Measurements from ENCODE around the gene KRT16.
"Not testable (repeated sequence)": the region's sequence is repeated elsewhere in the genome, so short reads cannot be mapped to it uniquely, and the experiment has no call there.

Gene KRT16

DNA sequence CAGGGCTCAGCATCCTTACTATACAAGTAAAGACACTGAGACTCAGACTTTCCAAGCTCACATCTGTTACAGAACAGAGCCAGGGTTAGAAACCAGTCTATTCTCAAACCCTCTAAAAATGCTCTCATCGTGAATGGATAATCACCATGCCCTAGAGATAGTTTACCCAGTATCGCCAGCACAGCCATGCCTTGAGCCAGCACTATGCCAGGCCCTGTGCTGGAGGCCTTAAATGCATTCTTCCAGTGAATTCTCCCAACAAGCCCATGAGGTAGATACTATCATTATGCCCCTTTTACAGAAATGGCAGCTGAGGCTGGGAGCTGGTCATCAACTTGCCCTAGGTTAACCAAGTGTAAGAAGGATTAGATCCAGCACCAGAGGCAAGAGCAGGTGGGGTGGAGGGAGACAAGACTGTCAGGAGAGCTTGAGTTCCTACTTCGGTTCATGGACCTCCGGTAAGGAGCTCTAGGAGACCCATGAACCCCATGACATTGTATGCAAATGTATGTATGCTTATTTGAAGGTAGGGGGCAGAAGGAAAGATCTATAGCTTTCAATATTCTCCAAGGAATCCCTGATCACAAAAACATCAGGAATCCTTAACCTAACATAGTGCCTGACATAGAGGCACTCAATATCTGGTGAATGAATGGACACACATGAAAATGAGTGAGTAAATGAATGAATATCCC is 31.1 kb downstream of the KRT16 start:
- DNase-seq, result no peak

DNA sequence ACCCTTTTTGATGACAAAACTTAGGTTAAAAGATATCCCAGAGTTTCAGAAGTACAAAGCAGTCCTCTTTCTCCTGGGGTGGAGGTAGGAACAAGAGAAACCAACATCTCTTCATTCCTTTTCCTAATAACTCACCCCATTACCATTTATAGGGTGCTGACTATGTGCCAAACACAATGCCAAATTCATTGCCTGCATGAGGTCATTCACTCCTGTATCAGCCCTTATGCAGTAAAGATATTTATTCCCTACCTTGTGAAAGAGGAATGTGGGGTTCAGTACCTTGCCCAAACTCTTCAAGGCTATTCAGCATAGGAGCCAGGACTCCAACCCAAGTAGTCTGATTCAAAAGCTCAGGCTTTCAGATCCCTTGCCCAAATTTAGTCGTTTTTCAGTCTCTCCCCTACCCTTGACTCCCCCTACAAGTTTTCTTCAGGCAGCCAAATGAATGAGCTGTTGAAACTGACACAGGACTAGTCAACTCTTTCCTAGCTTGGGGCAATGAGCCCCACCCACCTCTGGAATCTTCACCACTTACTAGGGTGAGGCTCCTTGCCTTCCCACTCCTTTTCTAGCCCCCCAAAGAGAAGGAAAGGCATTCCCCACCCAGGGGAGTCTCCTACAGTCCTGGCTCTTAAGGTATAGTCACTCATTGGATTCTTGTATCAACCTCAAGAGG is 31.7 kb downstream of the KRT16 start:
- no peak for DNase-seq

DNA sequence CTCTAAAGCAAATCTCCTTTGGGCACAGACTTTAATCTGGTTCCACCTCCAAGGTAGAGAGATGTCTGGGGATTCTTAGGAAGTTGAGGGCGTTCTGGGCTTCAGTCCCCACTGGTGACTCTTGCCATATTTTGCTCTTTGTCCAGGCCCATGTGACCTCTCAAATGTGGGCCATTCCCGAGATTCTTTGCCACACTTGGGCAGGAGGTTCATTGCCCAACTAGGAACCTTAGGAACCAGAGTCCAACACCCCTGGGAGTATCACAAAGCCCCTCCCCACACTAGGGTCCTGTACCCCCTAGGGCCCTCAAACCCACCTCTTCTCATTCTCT is 32.4 kb downstream of the KRT16 start:
- no peak for DNase-seq

DNA sequence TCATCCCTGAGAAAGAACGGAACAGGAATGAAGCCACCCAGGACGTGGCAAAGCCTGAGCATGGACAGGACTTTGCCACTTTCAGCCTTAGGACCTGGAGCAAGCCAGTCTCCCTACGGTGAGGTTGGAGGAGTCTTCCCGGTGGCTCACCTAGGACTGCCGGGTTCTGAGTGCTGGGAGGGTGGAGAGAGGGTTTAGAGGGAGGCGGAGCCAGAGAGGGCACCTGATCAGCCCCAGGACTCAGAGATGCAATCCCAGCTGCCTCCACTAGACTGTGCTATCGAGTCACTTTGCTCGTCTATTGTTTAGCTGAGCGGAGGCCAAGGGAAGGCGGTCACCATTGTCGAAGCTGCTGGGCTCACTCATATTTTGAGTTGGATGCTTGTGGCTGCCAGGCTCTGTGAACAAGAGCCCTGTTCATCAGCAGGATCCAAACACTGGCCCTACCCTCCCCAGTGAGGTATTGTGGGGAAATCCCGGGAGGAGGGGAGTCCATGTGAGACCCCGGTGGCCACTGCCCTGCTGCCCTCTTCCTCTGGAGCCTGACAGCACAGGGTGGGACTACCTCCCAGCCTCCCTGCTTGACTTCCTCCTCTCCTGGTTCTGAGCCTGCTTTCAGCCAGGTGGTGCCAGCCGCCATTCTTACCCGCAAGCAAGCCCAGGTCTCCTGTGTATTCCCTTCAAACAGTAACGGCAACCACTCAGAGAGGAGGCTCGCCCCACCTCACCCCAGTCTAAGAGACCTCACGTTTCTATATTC is 32.9 kb downstream of the KRT16 start:
- peak; percentile 88 for DNase-seq

DNA sequence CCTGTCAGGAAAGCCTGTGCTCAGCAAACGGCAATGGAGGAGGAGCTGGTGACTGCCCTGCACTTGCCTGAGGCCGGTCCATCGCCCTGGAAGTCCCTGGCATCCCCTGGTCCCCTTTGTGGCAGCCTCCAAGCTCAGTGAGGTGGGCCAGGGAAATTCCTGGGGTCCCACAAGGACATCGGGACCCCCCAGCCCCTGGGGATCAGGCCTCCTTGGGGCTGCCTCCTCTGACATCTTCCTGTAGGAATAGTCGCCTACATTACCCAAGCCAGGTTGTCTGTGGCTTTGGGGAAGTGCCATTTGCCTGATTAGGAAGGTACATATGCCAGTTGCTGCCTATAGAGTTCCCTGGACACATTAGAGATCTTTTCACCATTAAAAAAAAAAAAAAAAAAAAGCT is 33.6 kb downstream of the KRT16 start:
- no peak for DNase-seq

DNA sequence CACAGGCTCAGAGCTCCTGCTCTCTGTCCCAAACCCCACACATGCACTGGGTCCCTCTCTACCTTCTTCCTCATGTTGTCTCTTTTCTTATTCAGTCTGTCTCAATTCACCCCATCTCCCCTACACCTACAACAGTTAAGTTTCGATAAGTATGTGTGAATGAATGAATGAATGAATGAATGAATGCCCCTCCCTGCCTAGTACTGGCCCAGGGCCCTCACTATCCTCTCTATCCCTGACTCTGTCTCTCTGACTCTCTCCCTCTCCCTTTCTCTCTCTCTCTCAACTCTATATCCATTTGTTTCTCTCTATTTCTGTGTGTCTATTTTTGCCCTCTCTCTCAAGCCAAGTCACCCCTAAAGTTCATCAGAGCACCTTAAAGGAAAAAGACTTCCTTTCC is 34.0 kb downstream of the KRT16 start:
- DNase-seq, result no peak

DNA sequence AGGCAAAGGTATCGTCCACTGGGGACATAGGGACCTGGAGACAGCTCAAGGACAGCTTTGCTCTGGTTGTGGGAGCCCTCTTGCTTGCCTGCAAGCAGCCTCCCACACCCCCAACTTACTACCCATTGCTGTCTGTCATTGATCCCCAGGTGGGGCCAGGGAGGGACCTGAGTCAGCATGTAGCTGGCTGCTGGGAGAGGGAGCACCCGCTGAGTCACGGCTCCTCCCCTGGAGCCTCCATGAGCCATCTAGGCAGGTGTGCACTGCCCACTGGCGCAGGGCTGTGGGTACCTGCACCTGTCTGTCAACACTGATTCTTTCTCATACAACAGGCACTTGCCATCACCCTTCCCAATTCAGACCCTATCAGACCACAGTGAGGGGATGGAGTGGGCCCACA is 35.8 kb downstream of the KRT16 start:
- not testable (repeated sequence) for DNase-seq

DNA sequence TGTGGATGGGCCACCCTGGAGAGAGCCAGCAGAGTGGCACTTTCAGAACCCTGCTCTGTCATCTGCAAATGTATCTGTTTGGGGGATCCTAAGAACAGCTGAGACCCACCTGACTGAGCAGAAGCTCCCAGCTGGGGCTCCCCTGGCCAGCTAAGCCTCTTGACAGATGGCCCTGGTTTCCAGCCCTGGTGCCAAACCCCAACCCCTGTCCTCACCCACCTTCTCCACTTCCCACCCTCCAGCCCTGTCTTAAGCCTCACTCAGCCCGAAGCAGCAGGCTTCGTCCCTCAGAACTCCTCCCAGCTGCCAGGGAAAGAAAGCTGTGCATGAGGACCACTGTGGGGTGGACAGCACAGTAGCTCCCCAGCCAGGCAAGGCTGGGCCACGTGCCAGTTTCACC is 37.2 kb downstream of the KRT16 start:
- no peak for DNase-seq

DNA sequence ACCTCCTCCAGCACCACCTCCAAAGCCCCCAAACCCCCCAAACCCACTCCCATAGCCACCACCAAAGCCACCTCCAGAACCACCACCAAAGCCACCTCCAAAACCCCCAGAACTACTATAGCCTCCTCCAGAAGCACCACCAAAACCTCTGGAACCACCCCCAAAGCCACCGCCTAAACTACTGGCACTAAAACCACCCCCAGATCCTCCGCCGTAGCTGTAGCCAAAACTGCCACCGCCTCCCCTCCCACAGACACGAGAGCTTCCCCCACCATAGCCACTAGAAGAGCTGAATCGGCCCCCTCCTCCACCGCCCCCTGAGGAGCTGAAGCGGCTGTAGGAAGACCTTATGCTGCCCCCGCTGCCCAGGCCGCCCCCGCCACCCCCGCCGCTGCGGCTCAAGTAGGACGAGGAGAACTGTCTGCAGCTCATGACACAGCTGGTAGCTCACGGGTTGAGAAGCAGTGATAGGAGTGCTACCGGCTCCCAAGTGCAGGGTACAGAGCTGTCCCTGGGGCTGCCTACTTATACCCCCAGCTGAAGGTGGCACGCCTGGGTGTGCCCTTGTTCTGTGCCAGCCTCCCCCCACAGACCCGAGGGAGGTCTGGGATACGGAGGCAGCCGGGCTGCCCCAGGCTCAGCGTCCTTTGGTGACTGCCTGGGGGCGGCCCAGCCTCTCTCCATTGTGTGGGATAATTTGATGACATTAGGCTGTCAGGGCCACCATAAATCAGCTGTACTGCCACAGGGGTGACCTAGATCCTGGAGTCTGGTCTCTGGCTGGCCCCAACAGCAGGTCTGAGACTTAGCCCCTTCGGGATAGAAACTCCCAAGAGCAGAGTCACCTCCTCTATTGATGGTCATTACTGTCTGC is 40.8 kb downstream of the KRT16 start, which contains the start of gene KRT9:
TSS of gene KRT9 (minus strand) at position 499 of the 874 bp plus-strand sequence. CDS start at position 432, 67 bp downstream.
- no peak for DNase-seq

DNA sequence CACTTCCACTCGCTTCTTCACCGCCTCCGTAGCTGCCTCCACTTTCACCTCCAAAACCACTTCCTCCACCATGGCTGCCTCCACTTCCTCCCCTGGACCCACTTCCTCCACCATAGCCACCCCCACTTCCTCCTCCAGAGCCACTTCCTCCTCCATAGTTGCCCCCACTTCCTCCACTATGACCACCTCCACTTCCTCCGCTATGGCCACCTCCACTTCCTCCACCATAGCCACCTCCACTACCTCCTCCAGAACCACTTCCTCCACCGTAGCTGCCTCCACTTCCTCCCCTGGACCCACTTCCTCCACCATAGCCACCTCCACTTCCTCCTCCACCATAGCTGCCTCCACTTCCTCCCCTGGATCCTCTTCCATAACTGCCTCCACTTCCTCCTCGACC is 45.2 kb downstream of the KRT16 start:
- DNase-seq, result no peak

DNA sequence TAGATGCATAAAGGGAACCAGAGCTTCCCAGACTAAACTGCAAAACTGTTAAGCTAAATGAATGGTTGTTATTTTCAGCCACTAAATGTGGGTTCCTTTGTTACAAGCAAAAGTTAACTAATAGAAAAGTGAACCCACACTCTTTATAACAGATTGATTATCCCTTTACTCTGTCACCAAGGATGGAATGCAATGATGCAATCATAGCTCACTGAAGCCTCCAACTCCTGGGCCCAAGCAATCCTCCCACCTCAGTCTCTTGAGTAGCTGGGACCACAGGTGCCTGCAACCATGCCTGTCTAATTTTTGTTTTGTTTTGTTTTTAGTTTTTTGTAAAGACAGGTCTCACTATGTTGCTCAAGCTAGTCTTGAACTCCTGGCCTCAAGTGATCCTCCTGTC is 47.2 kb downstream of the KRT16 start:
- no peak for DNase-seq

DNA sequence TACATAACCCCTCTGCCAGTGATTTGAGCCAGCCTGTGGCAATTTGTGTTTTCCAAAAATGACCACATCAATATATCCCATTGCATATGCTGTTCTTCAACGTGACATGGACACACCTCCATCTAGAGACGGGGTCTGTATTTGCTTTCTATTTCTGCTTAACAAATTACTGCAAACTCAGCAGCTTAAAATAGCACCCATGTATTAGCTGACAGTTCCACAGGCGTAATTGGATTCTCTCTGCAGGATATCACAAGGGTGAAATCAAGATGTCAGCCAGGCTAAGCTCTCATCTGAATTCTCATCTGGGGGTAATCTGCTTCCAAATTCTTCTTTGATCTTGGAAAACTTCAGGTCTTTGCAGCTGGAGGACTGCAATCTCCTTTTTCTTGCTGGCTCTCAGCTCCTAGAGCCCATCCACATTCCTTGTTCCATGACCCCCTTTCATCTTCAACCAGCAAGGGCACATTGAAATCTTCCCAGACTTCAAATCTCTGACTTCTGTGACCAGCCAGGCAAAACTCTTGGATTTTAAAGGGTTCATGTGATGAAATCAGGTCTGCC is 48.9 kb downstream of the KRT16 start:
- no peak for DNase-seq

DNA sequence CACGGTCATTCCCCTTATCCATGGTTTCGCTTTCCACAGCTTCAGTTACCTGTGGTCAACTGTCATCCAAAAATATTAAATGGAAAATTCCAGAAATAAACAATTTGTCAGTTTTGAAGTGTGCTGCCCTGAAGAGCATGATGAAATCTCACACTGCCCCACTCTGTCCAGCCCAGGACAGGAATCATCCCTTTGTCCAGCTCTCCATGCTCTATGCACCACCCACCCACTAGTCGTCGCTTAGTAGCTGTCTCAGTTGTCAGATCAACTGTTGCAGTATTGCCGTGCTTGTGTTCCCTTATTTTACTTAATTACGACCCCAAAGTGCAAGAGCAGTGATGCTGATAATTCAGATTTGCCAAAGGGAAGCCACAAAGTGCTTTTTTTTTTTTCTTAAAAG is 51.0 kb downstream of the KRT16 start:
- no peak for DNase-seq

Measured in hematopoietic multipotent progenitor cell treated with erythropoietin and hydrocortisone succinate and interleukin-3 and kit ligand, for 8 days (in vitro differentiated cells).